ELF-1 (cell line): ENCODE data around the gene RASD1.
A peak's percentile ranks its signal among the peaks of the same experiment; 100 is the strongest.
"Not testable (repeated sequence)": the region's sequence is repeated elsewhere in the genome, so short reads cannot be mapped to it uniquely, and the experiment has no call there.

ENCODE experiments used
- DNase-seq: peaks from one replicate; pipeline ENCODE4 v3.0.0-alpha.2; 2016; ENCODE audit warnings: low read depth, low spot score

Gene RASD1

GRCh38 chr17:17497065-17497844 lies 1.1 kb upstream of the RASD1 start:
- no peak for DNase-seq

GRCh38 chr17:17495536-17496188 lies 533 bp downstream of the RASD1 start:
- DNase-seq: no peak

GRCh38 chr17:17494870-17495535 lies 1.2 kb downstream of the RASD1 start:
- peak; percentile 83 for DNase-seq

- no peak for DNase-seq
These were observed 1.7 kb downstream of the RASD1 start for GRCh38 chr17:17494499-17494869.

GRCh38 chr17:17493986-17494466 lies 2.2 kb downstream of the RASD1 start:
- DNase-seq: no peak

GRCh38 chr17:17493249-17493985 lies 2.8 kb downstream of the RASD1 start:
- no peak for DNase-seq

- no peak for DNase-seq
These were observed 3.6 kb downstream of the RASD1 start for GRCh38 chr17:17492571-17492970.

GRCh38 chr17:17492085-17492484 lies 4.1 kb downstream of the RASD1 start:
- DNase-seq: no peak

- DNase-seq: no peak
These were observed 4.6 kb downstream of the RASD1 start for GRCh38 chr17:17491546-17491988.

GRCh38 chr17:17491031-17491471 lies 5.1 kb downstream of the RASD1 start:
- DNase-seq: no peak

GRCh38 chr17:17487998-17488397 lies 8.2 kb downstream of the RASD1 start:
- no peak for DNase-seq

- not testable (repeated sequence) for DNase-seq
These were observed 9.8 kb downstream of the RASD1 start for GRCh38 chr17:17486416-17486815.

GRCh38 chr17:17485420-17485819 lies 10.8 kb downstream of the RASD1 start:
- no peak for DNase-seq

GRCh38 chr17:17484451-17484899 lies 11.7 kb downstream of the RASD1 start:
- DNase-seq: no peak

- DNase-seq: no peak
These were observed 14.3 kb downstream of the RASD1 start for GRCh38 chr17:17481860-17482259.

- no peak for DNase-seq
These were observed 15.5 kb downstream of the RASD1 start for GRCh38 chr17:17480593-17481148.

- DNase-seq: no peak
These were observed 17.0 kb downstream of the RASD1 start for GRCh38 chr17:17479209-17479608.

GRCh38 chr17:17476865-17477467 lies 19.2 kb downstream of the RASD1 start, which contains the start of gene MED9:
MED9 (plus strand) TSS chr17:17477000; CDS start chr17:17477042, 42 bp downstream.
- DNase-seq: peak; percentile 95

GRCh38 chr17:17474341-17474740 lies 21.9 kb downstream of the RASD1 start:
- DNase-seq: no peak

GRCh38 chr17:17472333-17472920 lies 23.8 kb downstream of the RASD1 start:
- no peak for DNase-seq
